H1 (cell line): ENCODE measurements around the gene SPTSSB. TPM values are rescaled to one million over a fixed set of nuclear protein-coding genes. Genes with fewer than 3 reads are reported as not detected.

Experiments used
- GTF2F1 ChIP-seq: IDR thresholded peaks from 2 replicates; pipeline ENCODE4 v1.6.1; 2012; ENCODE audit warnings: low read depth, low read length, improper control_type of control experiment, borderline replicate concordance
- JUN ChIP-seq: IDR thresholded peaks from 2 replicates; pipeline ENCODE4 v1.6.1; 2011; ENCODE audit warnings: low read depth, mild to moderate bottlenecking, improper control_type of control experiment, low read length
- POLR2AphosphoS5 ChIP-seq: IDR thresholded peaks from 2 replicates; pipeline ENCODE4 v1.6.1; 2011; ENCODE audit warnings: low read depth, low read length
- SIX5 ChIP-seq: IDR thresholded peaks from 2 replicates; pipeline ENCODE4 v1.6.1; 2011; ENCODE audit warnings: mild to moderate bottlenecking, low read depth, low read length
- YY1 ChIP-seq: IDR thresholded peaks from 2 replicates; pipeline ENCODE4 v1.6.1; 2011; ENCODE audit warnings: low read depth, mild to moderate bottlenecking, low read length
- polyA plus RNA-seq, 7 experiments: library from polyadenylated mRNA; depleted of rRNA in 3 of 7; stranded (reverse) in 5 of 7; unstranded in 2 of 7; fragments of >200 nt in 5 of 7; fragments of 200-250 nt in 2 of 7; gene quantifications; 1 replicate in 5 of 7; 2 replicates in 1 of 7; 4 replicates in 1 of 7; pipeline versions ENCODE4 v1.2.1 to v1.2.3, GENCODE V29; 2011 to 2013; ENCODE audit warnings: missing spikeins in 2 of 7, mixed read lengths in 2 of 7
- total RNA-seq: library from RNA; stranded (reverse); fragmentation: NEBNext Ultra II Directional; extraction: Animal tissue kit (Norgen Biotek cat#: 25700); gene quantifications from 2 replicates; pipeline ENCODE4 v1.2.1, GENCODE V29; 2021
- TF ChIP-seq, protein P1 (sequence below): fragments of 300-600 bp; sonication (generic); IDR thresholded peaks from 2 replicates; pipeline ENCODE4 v1.7.1; 2012; ENCODE audit warnings: low read length, moderate library complexity, mild to moderate bottlenecking, inconsistent platforms; ENCODE audit not compliant: insufficient replicate concordance

The SPTSSB gene
- total and polyA plus RNA-seq, 2 of the 8 experiments (the other 6 are each of a cell fraction or from before 2014, with no cell fraction given) = 33.4 to 52.5 TPM

DNA sequence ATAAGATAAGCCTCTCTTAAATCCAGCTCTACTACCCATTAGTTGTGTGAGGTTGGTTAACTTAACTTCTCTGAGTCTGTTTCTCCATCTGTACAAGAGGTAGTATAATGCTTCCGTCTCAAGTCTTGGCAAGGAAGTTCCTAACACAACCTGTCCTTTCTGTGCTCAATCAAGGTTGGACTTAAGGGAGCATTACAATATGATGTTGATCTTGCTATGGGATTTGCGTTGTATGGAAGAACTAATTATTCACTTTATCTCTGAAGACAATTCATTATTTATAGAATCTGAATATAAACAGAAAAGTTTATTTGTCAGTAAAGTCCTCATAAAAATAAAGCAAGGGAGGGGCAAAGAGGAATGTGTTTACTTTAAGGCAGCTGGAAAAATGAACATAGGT, 18.9 kb upstream of the SPTSSB start (continued):
- TF ChIP-seq, protein P1, sequence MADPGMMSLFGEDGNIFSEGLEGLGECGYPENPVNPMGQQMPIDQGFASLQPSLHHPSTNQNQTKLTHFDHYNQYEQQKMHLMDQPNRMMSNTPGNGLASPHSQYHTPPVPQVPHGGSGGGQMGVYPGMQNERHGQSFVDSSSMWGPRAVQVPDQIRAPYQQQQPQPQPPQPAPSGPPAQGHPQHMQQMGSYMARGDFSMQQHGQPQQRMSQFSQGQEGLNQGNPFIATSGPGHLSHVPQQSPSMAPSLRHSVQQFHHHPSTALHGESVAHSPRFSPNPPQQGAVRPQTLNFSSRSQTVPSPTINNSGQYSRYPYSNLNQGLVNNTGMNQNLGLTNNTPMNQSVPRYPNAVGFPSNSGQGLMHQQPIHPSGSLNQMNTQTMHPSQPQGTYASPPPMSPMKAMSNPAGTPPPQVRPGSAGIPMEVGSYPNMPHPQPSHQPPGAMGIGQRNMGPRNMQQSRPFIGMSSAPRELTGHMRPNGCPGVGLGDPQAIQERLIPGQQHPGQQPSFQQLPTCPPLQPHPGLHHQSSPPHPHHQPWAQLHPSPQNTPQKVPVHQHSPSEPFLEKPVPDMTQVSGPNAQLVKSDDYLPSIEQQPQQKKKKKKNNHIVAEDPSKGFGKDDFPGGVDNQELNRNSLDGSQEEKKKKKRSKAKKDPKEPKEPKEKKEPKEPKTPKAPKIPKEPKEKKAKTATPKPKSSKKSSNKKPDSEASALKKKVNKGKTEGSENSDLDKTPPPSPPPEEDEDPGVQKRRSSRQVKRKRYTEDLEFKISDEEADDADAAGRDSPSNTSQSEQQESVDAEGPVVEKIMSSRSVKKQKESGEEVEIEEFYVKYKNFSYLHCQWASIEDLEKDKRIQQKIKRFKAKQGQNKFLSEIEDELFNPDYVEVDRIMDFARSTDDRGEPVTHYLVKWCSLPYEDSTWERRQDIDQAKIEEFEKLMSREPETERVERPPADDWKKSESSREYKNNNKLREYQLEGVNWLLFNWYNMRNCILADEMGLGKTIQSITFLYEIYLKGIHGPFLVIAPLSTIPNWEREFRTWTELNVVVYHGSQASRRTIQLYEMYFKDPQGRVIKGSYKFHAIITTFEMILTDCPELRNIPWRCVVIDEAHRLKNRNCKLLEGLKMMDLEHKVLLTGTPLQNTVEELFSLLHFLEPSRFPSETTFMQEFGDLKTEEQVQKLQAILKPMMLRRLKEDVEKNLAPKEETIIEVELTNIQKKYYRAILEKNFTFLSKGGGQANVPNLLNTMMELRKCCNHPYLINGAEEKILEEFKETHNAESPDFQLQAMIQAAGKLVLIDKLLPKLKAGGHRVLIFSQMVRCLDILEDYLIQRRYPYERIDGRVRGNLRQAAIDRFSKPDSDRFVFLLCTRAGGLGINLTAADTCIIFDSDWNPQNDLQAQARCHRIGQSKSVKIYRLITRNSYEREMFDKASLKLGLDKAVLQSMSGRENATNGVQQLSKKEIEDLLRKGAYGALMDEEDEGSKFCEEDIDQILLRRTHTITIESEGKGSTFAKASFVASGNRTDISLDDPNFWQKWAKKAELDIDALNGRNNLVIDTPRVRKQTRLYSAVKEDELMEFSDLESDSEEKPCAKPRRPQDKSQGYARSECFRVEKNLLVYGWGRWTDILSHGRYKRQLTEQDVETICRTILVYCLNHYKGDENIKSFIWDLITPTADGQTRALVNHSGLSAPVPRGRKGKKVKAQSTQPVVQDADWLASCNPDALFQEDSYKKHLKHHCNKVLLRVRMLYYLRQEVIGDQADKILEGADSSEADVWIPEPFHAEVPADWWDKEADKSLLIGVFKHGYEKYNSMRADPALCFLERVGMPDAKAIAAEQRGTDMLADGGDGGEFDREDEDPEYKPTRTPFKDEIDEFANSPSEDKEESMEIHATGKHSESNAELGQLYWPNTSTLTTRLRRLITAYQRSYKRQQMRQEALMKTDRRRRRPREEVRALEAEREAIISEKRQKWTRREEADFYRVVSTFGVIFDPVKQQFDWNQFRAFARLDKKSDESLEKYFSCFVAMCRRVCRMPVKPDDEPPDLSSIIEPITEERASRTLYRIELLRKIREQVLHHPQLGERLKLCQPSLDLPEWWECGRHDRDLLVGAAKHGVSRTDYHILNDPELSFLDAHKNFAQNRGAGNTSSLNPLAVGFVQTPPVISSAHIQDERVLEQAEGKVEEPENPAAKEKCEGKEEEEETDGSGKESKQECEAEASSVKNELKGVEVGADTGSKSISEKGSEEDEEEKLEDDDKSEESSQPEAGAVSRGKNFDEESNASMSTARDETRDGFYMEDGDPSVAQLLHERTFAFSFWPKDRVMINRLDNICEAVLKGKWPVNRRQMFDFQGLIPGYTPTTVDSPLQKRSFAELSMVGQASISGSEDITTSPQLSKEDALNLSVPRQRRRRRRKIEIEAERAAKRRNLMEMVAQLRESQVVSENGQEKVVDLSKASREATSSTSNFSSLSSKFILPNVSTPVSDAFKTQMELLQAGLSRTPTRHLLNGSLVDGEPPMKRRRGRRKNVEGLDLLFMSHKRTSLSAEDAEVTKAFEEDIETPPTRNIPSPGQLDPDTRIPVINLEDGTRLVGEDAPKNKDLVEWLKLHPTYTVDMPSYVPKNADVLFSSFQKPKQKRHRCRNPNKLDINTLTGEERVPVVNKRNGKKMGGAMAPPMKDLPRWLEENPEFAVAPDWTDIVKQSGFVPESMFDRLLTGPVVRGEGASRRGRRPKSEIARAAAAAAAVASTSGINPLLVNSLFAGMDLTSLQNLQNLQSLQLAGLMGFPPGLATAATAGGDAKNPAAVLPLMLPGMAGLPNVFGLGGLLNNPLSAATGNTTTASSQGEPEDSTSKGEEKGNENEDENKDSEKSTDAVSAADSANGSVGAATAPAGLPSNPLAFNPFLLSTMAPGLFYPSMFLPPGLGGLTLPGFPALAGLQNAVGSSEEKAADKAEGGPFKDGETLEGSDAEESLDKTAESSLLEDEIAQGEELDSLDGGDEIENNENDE = no peak
- TF ChIP-seq POLR2AphosphoS5 = no peak
- no peak for TF ChIP-seq JUN
- no peak for TF ChIP-seq YY1
- TF ChIP-seq GTF2F1 = no peak
- TF ChIP-seq SIX5 = no peak
